Transverse colon (tissue), 4 donors: ENCODE results near the gene NUAK2. TPM values are rescaled to one million over a fixed set of nuclear protein-coding genes. Genes with fewer than 3 reads are reported as not detected.
A peak's percentile ranks its signal among the peaks of the same experiment; 100 is the strongest.

ENCODE experiments used
- DNase-seq: peaks from one replicate; pipeline ENCODE4 v3.0.0-alpha.2; 2019
- H3K27ac ChIP-seq, 4 donors: fragments of 200-600 bp; sonication (generic); 2 replicates each; pipeline ENCODE4 v1.5.1; 2016 to 2018; ENCODE audit warnings: inconsistent platforms in 4 of 4
- H3K27me3 ChIP-seq: fragments of 200-600 bp; sonication (generic); 2 replicates; pipeline ENCODE4 v1.5.1; 2017; ENCODE audit warnings: inconsistent platforms
- H3K36me3 ChIP-seq, 4 donors: fragments of 200-600 bp; sonication (generic); 2 replicates each; pipeline ENCODE4 v1.5.1; 2017 to 2019; ENCODE audit warnings: inconsistent platforms in 4 of 4
- H3K4me1 ChIP-seq, 4 donors: fragments of 200-600 bp; sonication (generic); 2 replicates each; pipeline ENCODE4 v1.5.1; 2017 to 2020; ENCODE audit warnings: inconsistent platforms in 4 of 4
- H3K4me3 ChIP-seq, 4 donors: fragments of 200-600 bp; sonication (generic); 1 replicate in 1 of 4; 2 replicates in 3 of 4; pipeline versions ENCODE4 v1.5.1 to v1.6.1; 2017 to 2019; ENCODE audit warnings: inconsistent platforms in 4 of 4
- H3K9me3 ChIP-seq, 2 donors: fragments of 200-600 bp; sonication (generic); 2 replicates each; pipeline ENCODE4 v1.5.1; 2017 to 2019; ENCODE audit warnings: inconsistent platforms in 2 of 2
- CTCF ChIP-seq, 5 experiments: fragments of 200-600 bp in 3 of 5; fragments of 450-650 bp in 2 of 5; sonication (generic) in 3 of 5; IDR thresholded peaks; 1 replicate in 2 of 5; 2 replicates in 3 of 5; pipeline ENCODE4 v1.5.1; 2016 to 2017; ENCODE audit warnings: antibody characterized with exemption in 5 of 5, inconsistent platforms in 3 of 5, mild to moderate bottlenecking in 2 of 5, moderate library complexity in 1 of 5
- EP300 ChIP-seq: sonication (generic); formaldehyde crosslinking; IDR thresholded peaks from one replicate; pipeline ENCODE4 v1.6.1; 2017; ENCODE audit warnings: antibody characterized with exemption, low read depth
- POLR2A ChIP-seq: fragments of 450-650 bp; IDR thresholded peaks from one replicate; pipeline ENCODE4 v1.6.1; 2016; ENCODE audit warnings: antibody characterized with exemption, mild to moderate bottlenecking, moderate library complexity
- POLR2AphosphoS5 ChIP-seq, 3 donors: sonication (generic); formaldehyde crosslinking; IDR thresholded peaks; one replicate each; pipeline ENCODE4 v1.6.1; 2016; ENCODE audit warnings: antibody characterized with exemption in 3 of 3
- WGBS, 2 donors: methylation state at CpG; one replicate each; pipeline ENCODE4 v1.1.5; 2018; ENCODE audit warnings: low coverage in 1 of 2; 5-methylcytosine and 5-hydroxymethylcytosine counted together
- in situ Hi-C, 4 donors: fragments of 200-750 bp; cut with MboI; loops; one replicate each; pipeline versions ENCODE4 v1.15.0 to v1.15.1; 2017; ENCODE audit warnings: low sequenced_read_pairs in 3 of 4, low pct_ligation_motif_present in 1 of 4, low pct_unique_long_range_greater_than_20kb in 1 of 4
- intact Hi-C: fragments of 100-400 bp; cut with DNase I; formaldehyde crosslinking; loops from one replicate; pipeline ENCODE4 v1.15.1; 2023; ENCODE audit warnings: low total_unique reads
- total RNA-seq, 4 donors: library from RNA; depleted of rRNA; stranded (reverse); fragments of >200 nt; gene quantifications; one replicate each; pipeline ENCODE4 v1.1.0, GENCODE V29; 2016

The NUAK2 gene
- total RNA-seq, 4 donors from 2014 or later = 12.5 to 46.8 (median 24.4) TPM

GRCh38 chr1:205324781-205325180, 3.2 kb upstream of the NUAK2 start:
- Histone ChIP-seq H3K36me3 (no peaks in the 10 kb centered on the region), H3K4me3 (no peak overlapping the region), H3K27ac (no peak overlapping the region), H3K27me3 (no peaks in the 10 kb centered on the region), H3K9me3 (no peaks in the 10 kb centered on the region), H3K4me1 (peaks cover 0 to 18% (median 2%) of the 10 kb centered on the region in 4 donors)
- intact Hi-C loops (loop anchor here (1.0 kb wide), 1 partner anchor 51 kb away; no protein-coding TSS in a partner anchor), in situ Hi-C loops (loop anchor here (5.0 to 10.0 kb wide), 3 partner anchors 47 to 52 kb away; no protein-coding TSS in a partner anchor)
- no peak for TF ChIP-seq CTCF (IDR thresholded peaks at IDR 0.05)
- no peak for TF ChIP-seq EP300
- TF ChIP-seq POLR2AphosphoS5 (IDR thresholded peaks at IDR 0.05) = no peak
- TF ChIP-seq POLR2A = no peak
- 57% methylated on average over 6 of the region's 6 CpGs; no CpG with 5 or more reads in 1 of the 2 donors for WGBS, 2 donors
- DNase-seq = no peak

- Histone ChIP-seq H3K36me3 (no peaks in the 10 kb centered on the region), H3K4me1 (peaks cover 7 to 28% (median 9%) of the 10 kb centered on the region in 4 donors), H3K27ac (no peak overlapping the region), H3K9me3 (no peaks in the 10 kb centered on the region), H3K27me3 (no peaks in the 10 kb centered on the region), H3K4me3 (no peak overlapping the region)
- intact Hi-C loops = no loop called here
- 91 to 95% methylated on average over 4 to 6 of the region's 6 CpGs for WGBS, 2 donors
- DNase-seq = no peak
- in situ Hi-C loops = loop anchor here in 2 of 4 donors (5.0 to 10.0 kb wide), 2 partner anchors 46 to 49 kb away; no protein-coding TSS in a partner anchor
- no peak for TF ChIP-seq POLR2A
- TF ChIP-seq CTCF (IDR thresholded peaks at IDR 0.05) = no peak
- TF ChIP-seq POLR2AphosphoS5 (IDR thresholded peaks at IDR 0.05) = no peak
- TF ChIP-seq EP300 = no peak
These were observed 2.2 kb upstream of the NUAK2 start for GRCh38 chr1:205323794-205324193.

- in situ Hi-C loops = loop anchor here in 2 of 4 donors (5.0 to 10.0 kb wide), 2 partner anchors 45 to 47 kb away; no protein-coding TSS in a partner anchor
These were observed 376 bp upstream of the NUAK2 start for GRCh38 chr1:205321959-205322283.

More at GRCh38 chr1:205321959-205322283, 376 bp upstream of the NUAK2 start:
- Histone ChIP-seq H3K27me3 (no peaks in the 10 kb centered on the region), H3K27ac (peak overlapping the region; percentile 84 to 93 (median 90)), H3K4me1 (peaks cover 20 to 46% (median 28%) of the 10 kb centered on the region in 4 donors), H3K36me3 (no peaks in the 10 kb centered on the region), H3K9me3 (no peaks in the 10 kb centered on the region), H3K4me3 (peak overlapping the region in 3 of 4 donors; percentile 57 to 83 (median 69))
- TF ChIP-seq EP300 (no peak), POLR2A (no peak), CTCF (IDR thresholded peaks at IDR 0.05) (no peak), POLR2AphosphoS5 (IDR thresholded peaks at IDR 0.05) (no peak)
- no peak for DNase-seq
- intact Hi-C loops = no loop called here
- WGBS, 2 donors = 47% methylated on average over 5 of the region's 5 CpGs; no CpG with 5 or more reads in 1 of the 2 donors
